Measurements from ENCODE around the gene GRIK4. TPM values are rescaled to one million over a fixed set of nuclear protein-coding genes. Genes with fewer than 3 reads are reported as not detected.

The GRIK4 gene
- total and polyA plus RNA-seq, 2 experiments from 2014 or later, result not detected

- Histone ChIP-seq H3K9me3 (ENCODE audit: low read depth) (no peaks in the 10 kb centered on the region), H3K36me3 (ENCODE audit: low read depth) (no peaks in the 10 kb centered on the region), H3K27me3 (replicated peaks; ENCODE audit: insufficient read depth) (no peaks in the 10 kb centered on the region), H3K9me2 (ENCODE audit: insufficient read depth) (no peaks in the 10 kb centered on the region), H3K27ac (no peak overlapping the region), H2AFZ (no peak overlapping the region), H4K20me1 (ENCODE audit: insufficient read depth) (no peaks in the 10 kb centered on the region), H3K9ac (no peak overlapping the region), H3F3A (ENCODE audit: insufficient read depth) (no peaks in the 10 kb centered on the region), H3K4me2 (ENCODE audit: unreplicated experiment) (no peak overlapping the region), H3K4me1 (ENCODE audit: insufficient read depth) (no peaks in the 10 kb centered on the region), H3K4me3 (no peak overlapping the region), H3K79me2 (ENCODE audit: insufficient read depth) (no peaks in the 10 kb centered on the region)
- in situ Hi-C loops (cut with MboI), result no loop called here
- DNase-seq, result no peak
- WGBS, 2 experiments (ENCODE audit: low coverage in 1 of 2, low lambda C conversion rate in 2 of 2, missing lambda C conversion rate in 2 of 2), result 77 to 78% methylated on average over 9 of the region's 9 CpGs
- no peak for TF ChIP-seq EZH2 (IDR thresholded peaks at IDR 0.05; ENCODE audit: insufficient read depth, poor library complexity, severe bottlenecking)
- TF ChIP-seq EZH2phosphoT487 (IDR thresholded peaks at IDR 0.05; ENCODE audit: insufficient read depth, low read depth), result no peak
Observed at GRCh38 chr11:120556797-120557196, 45.2 kb downstream of the GRIK4 start.

- 83 to 84% methylated on average over 8 of the region's 8 CpGs for WGBS, 2 experiments (ENCODE audit: low coverage in 1 of 2, low lambda C conversion rate in 2 of 2, missing lambda C conversion rate in 2 of 2)
- no peak overlapping the region for H3K9ac ChIP-seq
- no peak for DNase-seq
- TF ChIP-seq EZH2 (IDR thresholded peaks at IDR 0.05; ENCODE audit: insufficient read depth, poor library complexity, severe bottlenecking), result no peak
- no peak for TF ChIP-seq EZH2phosphoT487 (IDR thresholded peaks at IDR 0.05; ENCODE audit: insufficient read depth, low read depth)
- H3F3A ChIP-seq (ENCODE audit: insufficient read depth), result no peaks in the 10 kb centered on the region
- no peak overlapping the region for H2AFZ ChIP-seq
- H3K9me2 ChIP-seq (ENCODE audit: insufficient read depth), result no peaks in the 10 kb centered on the region
- H3K4me1 ChIP-seq (ENCODE audit: insufficient read depth), result no peaks in the 10 kb centered on the region
- H3K79me2 ChIP-seq (ENCODE audit: insufficient read depth), result no peaks in the 10 kb centered on the region
- in situ Hi-C loops (cut with MboI), result no loop called here
- no peak overlapping the region for H3K4me2 ChIP-seq (ENCODE audit: unreplicated experiment)
- H3K36me3 ChIP-seq (ENCODE audit: low read depth), result no peaks in the 10 kb centered on the region
- H3K9me3 ChIP-seq (ENCODE audit: low read depth), result no peaks in the 10 kb centered on the region
- no peak overlapping the region for H3K27ac ChIP-seq
- H4K20me1 ChIP-seq (ENCODE audit: insufficient read depth), result no peaks in the 10 kb centered on the region
- no peaks in the 10 kb centered on the region for H3K27me3 ChIP-seq (replicated peaks; ENCODE audit: insufficient read depth)
- H3K4me3 ChIP-seq, result no peak overlapping the region
Observed at GRCh38 chr11:120558744-120559431, 47.3 kb downstream of the GRIK4 start.

- no peak overlapping the region for H3K4me3 ChIP-seq
- WGBS, 2 experiments (ENCODE audit: low coverage in 1 of 2, low lambda C conversion rate in 2 of 2, missing lambda C conversion rate in 2 of 2), result 90 to 91% methylated on average over 10 to 11 of the region's 11 CpGs
- H3K4me2 ChIP-seq (ENCODE audit: unreplicated experiment), result no peak overlapping the region
- TF ChIP-seq EZH2phosphoT487 (IDR thresholded peaks at IDR 0.05; ENCODE audit: insufficient read depth, low read depth) (no peak), EZH2 (IDR thresholded peaks at IDR 0.05; ENCODE audit: insufficient read depth, poor library complexity, severe bottlenecking) (no peak)
- H3F3A ChIP-seq (ENCODE audit: insufficient read depth), result peaks cover 12% of the 10 kb centered on the region
- no peak for DNase-seq
- no peak overlapping the region for H3K9ac ChIP-seq
- no peaks in the 10 kb centered on the region for H3K9me3 ChIP-seq (ENCODE audit: low read depth)
- no peaks in the 10 kb centered on the region for H3K79me2 ChIP-seq (ENCODE audit: insufficient read depth)
- H3K36me3 ChIP-seq (ENCODE audit: low read depth), result no peaks in the 10 kb centered on the region
- no peak overlapping the region for H3K27ac ChIP-seq
- peaks cover 12% of the 10 kb centered on the region for H3K4me1 ChIP-seq (ENCODE audit: insufficient read depth)
- no peaks in the 10 kb centered on the region for H3K9me2 ChIP-seq (ENCODE audit: insufficient read depth)
- H2AFZ ChIP-seq, result no peak overlapping the region
- H4K20me1 ChIP-seq (ENCODE audit: insufficient read depth), result no peaks in the 10 kb centered on the region
- in situ Hi-C loops (cut with MboI), result no loop called here
- H3K27me3 ChIP-seq (replicated peaks; ENCODE audit: insufficient read depth), result no peaks in the 10 kb centered on the region
Observed at GRCh38 chr11:120561286-120561685, 49.7 kb downstream of the GRIK4 start.

- TF ChIP-seq EZH2 (IDR thresholded peaks at IDR 0.05; ENCODE audit: insufficient read depth, poor library complexity, severe bottlenecking) (no peak), EZH2phosphoT487 (IDR thresholded peaks at IDR 0.05; ENCODE audit: insufficient read depth, low read depth) (no peak)
- in situ Hi-C loops (cut with MboI), result no loop called here
- H3K36me3 ChIP-seq (ENCODE audit: low read depth), result no peaks in the 10 kb centered on the region
- no peaks in the 10 kb centered on the region for H4K20me1 ChIP-seq (ENCODE audit: insufficient read depth)
- H3F3A ChIP-seq (ENCODE audit: insufficient read depth), result peaks cover 14% of the 10 kb centered on the region
- 55 to 57% methylated on average over 9 of the region's 9 CpGs for WGBS, 2 experiments (ENCODE audit: low coverage in 1 of 2, low lambda C conversion rate in 2 of 2, missing lambda C conversion rate in 2 of 2)
- H3K79me2 ChIP-seq (ENCODE audit: insufficient read depth), result no peaks in the 10 kb centered on the region
- H3K27ac ChIP-seq, result no peak overlapping the region
- H3K9ac ChIP-seq, result no peak overlapping the region
- H3K9me3 ChIP-seq (ENCODE audit: low read depth), result no peaks in the 10 kb centered on the region
- H2AFZ ChIP-seq, result no peak overlapping the region
- no peaks in the 10 kb centered on the region for H3K9me2 ChIP-seq (ENCODE audit: insufficient read depth)
- H3K27me3 ChIP-seq (replicated peaks; ENCODE audit: insufficient read depth), result no peaks in the 10 kb centered on the region
- no peak overlapping the region for H3K4me2 ChIP-seq (ENCODE audit: unreplicated experiment)
- H3K4me1 ChIP-seq (ENCODE audit: insufficient read depth), result peaks cover 13% of the 10 kb centered on the region
- no peak overlapping the region for H3K4me3 ChIP-seq
- peak; percentile 42 for DNase-seq
Observed at GRCh38 chr11:120562806-120563425, 51.4 kb downstream of the GRIK4 start.
